K562 (cell line): ENCODE measurements around the gene FAF2. TPM values are rescaled to one million over a fixed set of nuclear protein-coding genes. Genes with fewer than 3 reads are reported as not detected.

Source experiments
- CCAR2 ChIP-seq: fragments of 200-400 bp; formaldehyde crosslinking; IDR thresholded peaks from 2 replicates; pipeline ENCODE4 v1.6.1; 2017; ENCODE audit warnings: mild to moderate bottlenecking, low read depth, low read length
- E4F1 ChIP-seq: fragments of 250-450 bp; sonication (Bioruptor Pico); IDR thresholded peaks from 2 replicates; pipeline ENCODE4 v1.5.0; 2021; ENCODE audit warnings: mild to moderate bottlenecking, borderline replicate concordance
- ETV1 ChIP-seq: fragments of 450-650 bp; conservative IDR thresholded peaks from 2 replicates; pipeline ENCODE4 v1.6.1; 2016; ENCODE audit warnings: missing genetic modification characterization, control low read depth, low read depth, missing compliant biosample characterization
- ETV6 ChIP-seq, 3 experiments: fragments of 150-350 bp in 1 of 3; sonication (generic) in 1 of 3; formaldehyde crosslinking in 1 of 3; IDR thresholded peaks; 2 replicates each; pipeline versions ENCODE4 v1.6.1 to v1.8.0; 2014 to 2022; ENCODE audit warnings: borderline replicate concordance in 2 of 3, low read depth in 2 of 3, antibody characterized with exemption in 1 of 3, low read length in 1 of 3, mild to moderate bottlenecking in 1 of 3, missing genetic modification reagents in 1 of 3
- HNRNPH1 ChIP-seq: fragments of 200-400 bp; formaldehyde crosslinking; optimal IDR thresholded peaks from 2 replicates; pipeline ENCODE3; 2017; ENCODE audit warnings: low read depth, mild to moderate bottlenecking, low read length, moderate library complexity
- POLR2AphosphoS2 ChIP-seq: IDR thresholded peaks from 2 replicates; pipeline ENCODE4 v1.6.1; 2012; ENCODE audit warnings: low read length, improper control_type of control experiment
- RAD21 ChIP-seq, 2 experiments: fragments of 250-450 bp in 1 of 2; fragments of 450-650 bp in 1 of 2; sonication (Bioruptor Pico) in 1 of 2; formaldehyde crosslinking in 1 of 2; IDR thresholded peaks in 1 of 2; conservative IDR thresholded peaks in 1 of 2; 2 replicates each; pipeline versions ENCODE4 v1.4.0 to v1.8.0; 2020 to 2022; ENCODE audit warnings: mild to moderate bottlenecking in 2 of 2, moderate library complexity in 1 of 2
- RBM34 ChIP-seq: fragments of 200-400 bp; formaldehyde crosslinking; IDR thresholded peaks from 2 replicates; pipeline ENCODE4 v1.6.1; 2018; ENCODE audit warnings: low read length, borderline replicate concordance; ENCODE audit not compliant: insufficient read depth
- RFX5 ChIP-seq: IDR thresholded peaks from 2 replicates; pipeline ENCODE4 v1.6.1; 2011; ENCODE audit warnings: low read depth, mild to moderate bottlenecking, improper control_type of control experiment, low read length
- SAP30 ChIP-seq: fragments of 200-600 bp; sonication (generic); IDR thresholded peaks from 2 replicates; pipeline ENCODE4 v1.6.1; 2012; ENCODE audit warnings: borderline replicate concordance, low read depth, mild to moderate bottlenecking, moderate library complexity, low read length, control low read depth, inconsistent platforms; ENCODE audit not compliant: insufficient read depth, poor library complexity, severe bottlenecking
- SMAD4 ChIP-seq: fragments of 250-450 bp; sonication (Bioruptor Pico); conservative IDR thresholded peaks from 2 replicates; pipeline ENCODE4 v1.8.0; 2021; ENCODE audit warnings: inconsistent platforms, mild to moderate bottlenecking, moderate library complexity
- SP2 ChIP-seq: IDR thresholded peaks from 2 replicates; pipeline ENCODE4 v1.6.1; 2011; ENCODE audit warnings: mild to moderate bottlenecking, low read depth, low read length, moderate library complexity; ENCODE audit not compliant: poor library complexity, severe bottlenecking; ENCODE audit errors: extremely low read depth
- STAT5A ChIP-seq: IDR thresholded peaks from 2 replicates; pipeline ENCODE4 v1.6.1; 2012; ENCODE audit warnings: low read length, inconsistent platforms, borderline replicate concordance
- TCF7 ChIP-seq: sonication (generic); IDR thresholded peaks from 2 replicates; pipeline ENCODE4 v1.6.1; 2016; ENCODE audit warnings: antibody characterized with exemption, borderline replicate concordance
- THRAP3 ChIP-seq: fragments of 450-650 bp; IDR thresholded peaks from 2 replicates; pipeline ENCODE4 v1.6.1; 2016; ENCODE audit warnings: mild to moderate bottlenecking, inconsistent platforms, borderline replicate concordance
- TRIM24 ChIP-seq, 2 experiments: fragments of 450-650 bp; IDR thresholded peaks; 2 replicates each; pipeline ENCODE4 v1.6.1; 2016
- ZNF354B ChIP-seq: fragments of 250-450 bp; sonication (Bioruptor Pico); IDR thresholded peaks from 2 replicates; pipeline ENCODE4 v1.4.0; 2020
- ZNF511 ChIP-seq: sonication (generic); formaldehyde crosslinking; IDR thresholded peaks from 2 replicates; pipeline ENCODE4 v1.8.0; 2022; ENCODE audit warnings: mild to moderate bottlenecking, missing genetic modification reagents
- polyA plus RNA-seq, 8 experiments: library from polyadenylated mRNA; depleted of rRNA in 4 of 8; stranded (reverse) in 5 of 8; unstranded in 3 of 8; fragments of >200 nt; fragmentation: Nextera tagmentation in 2 of 8; fragmentation: Illumina TruSeq in 1 of 8; extraction: Ambion mirVana in 2 of 8; extraction: Trizol in 1 of 8; gene quantifications; 2 replicates each; pipeline versions ENCODE4 v1.2.1 to v1.2.3, GENCODE V29; 2011 to 2014; ENCODE audit warnings: inconsistent platforms in 1 of 8, missing spikeins in 1 of 8
- total RNA-seq, 7 experiments: library from RNA; depleted of rRNA in 6 of 7; stranded (reverse); fragments of >200 nt in 6 of 7; fragmentation: Illumina TruSeq in 2 of 7; extraction: Trizol in 2 of 7; gene quantifications; 2 replicates each; pipeline versions ENCODE4 v1.2.1 to v1.2.3, GENCODE V29; 2011 to 2021; ENCODE audit warnings: low replicate concordance in 1 of 7
- TF ChIP-seq, protein P1 (sequence below), 2 experiments: fragments of 450-650 bp in 1 of 2; sonication (generic) in 1 of 2; formaldehyde crosslinking in 1 of 2; IDR thresholded peaks in 1 of 2; conservative IDR thresholded peaks in 1 of 2; 2 replicates each; pipeline versions ENCODE4 v1.6.1 to v1.8.1; 2016 to 2023; ENCODE audit warnings: mild to moderate bottlenecking in 2 of 2, moderate library complexity in 2 of 2, inconsistent platforms in 1 of 2, missing genetic modification reagents in 1 of 2
- TF ChIP-seq, protein P2 (sequence below), 2 experiments: IDR thresholded peaks in 1 of 2; conservative IDR thresholded peaks in 1 of 2; 2 replicates each; pipeline ENCODE4 v1.6.1; 2016; ENCODE audit warnings: low read depth in 2 of 2, mild to moderate bottlenecking in 1 of 2, missing compliant biosample characterization in 1 of 2, missing genetic modification characterization in 1 of 2, moderate library complexity in 1 of 2

Gene FAF2
- total and polyA plus RNA-seq, 9 of the 15 experiments (the other 6 are each of a cell fraction or from before 2014, with no cell fraction given): 25.0 to 44.6 (median 36.1) TPM

- TF ChIP-seq, protein P1, sequence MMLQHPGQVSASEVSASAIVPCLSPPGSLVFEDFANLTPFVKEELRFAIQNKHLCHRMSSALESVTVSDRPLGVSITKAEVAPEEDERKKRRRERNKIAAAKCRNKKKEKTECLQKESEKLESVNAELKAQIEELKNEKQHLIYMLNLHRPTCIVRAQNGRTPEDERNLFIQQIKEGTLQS (IDR thresholded peaks at IDR 0.05): peak; percentile 90
- TF ChIP-seq, protein P1 (CRISPR knock-in tag; conservative IDR thresholded peaks at IDR 0.05): no peak
- TF ChIP-seq SAP30: no peak
- no peak for TF ChIP-seq CCAR2
- TF ChIP-seq THRAP3: no peak
- TF ChIP-seq TCF7: no peak
- no peak for TF ChIP-seq SP2
- TF ChIP-seq STAT5A: no peak
- TF ChIP-seq, protein P2, sequence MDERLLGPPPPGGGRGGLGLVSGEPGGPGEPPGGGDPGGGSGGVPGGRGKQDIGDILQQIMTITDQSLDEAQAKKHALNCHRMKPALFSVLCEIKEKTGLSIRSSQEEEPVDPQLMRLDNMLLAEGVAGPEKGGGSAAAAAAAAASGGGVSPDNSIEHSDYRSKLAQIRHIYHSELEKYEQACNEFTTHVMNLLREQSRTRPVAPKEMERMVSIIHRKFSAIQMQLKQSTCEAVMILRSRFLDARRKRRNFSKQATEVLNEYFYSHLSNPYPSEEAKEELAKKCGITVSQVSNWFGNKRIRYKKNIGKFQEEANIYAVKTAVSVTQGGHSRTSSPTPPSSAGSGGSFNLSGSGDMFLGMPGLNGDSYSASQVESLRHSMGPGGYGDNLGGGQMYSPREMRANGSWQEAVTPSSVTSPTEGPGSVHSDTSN (CRISPR knock-in tag; IDR thresholded peaks at IDR 0.05; ENCODE audit: low read depth): no peak
- TF ChIP-seq, protein P2 (tag; conservative IDR thresholded peaks at IDR 0.05; ENCODE audit: low read depth): no peak
- TF ChIP-seq ZNF354B: no peak
- TF ChIP-seq TRIM24 (IDR thresholded peaks at IDR 0.05): peak; percentile 41 to 54; a peak in 2 of 4 replicates
- no peak for TF ChIP-seq RBM34
- no peak for TF ChIP-seq RAD21 (CRISPR knock-in tag; conservative IDR thresholded peaks at IDR 0.05 in 1 of 2, IDR thresholded peaks at IDR 0.05 in 1 of 2)
- TF ChIP-seq ETV6 (IDR thresholded peaks at IDR 0.05; ENCODE audit: borderline replicate concordance in 1 of 2, low read depth in 2 of 2, low read length in 1 of 2): no peak
- TF ChIP-seq ETV6 (CRISPR knock-in tag; IDR thresholded peaks at IDR 0.05; ENCODE audit: borderline replicate concordance): no peak
- TF ChIP-seq RFX5: no peak
- peak; percentile 94 for TF ChIP-seq SMAD4
- TF ChIP-seq E4F1 (CRISPR knock-in tag): no peak
- TF ChIP-seq HNRNPH1: no peak
- no peak for TF ChIP-seq ETV1 (tag)
- TF ChIP-seq POLR2AphosphoS2: no peak
- TF ChIP-seq ZNF511 (CRISPR knock-in tag): 0 out of 2 replicates have a peak, but pooled peaks have one; percentile 10
Observed at GRCh38 chr5:176540476-176540899, 92.3 kb downstream of the FAF2 start (continued).
